Measurements from ENCODE around the gene CCDC70.

The CCDC70 gene

GRCh38 chr13:51881296-51881695 lies 19.5 kb downstream of the CCDC70 start:
- in situ Hi-C loops (cut with MboI; ENCODE audit: low pct_unique_long_range_greater_than_20kb, low sequenced_read_pairs, unreplicated experiment) = no loop called here
- TF ChIP-seq, protein P1, sequence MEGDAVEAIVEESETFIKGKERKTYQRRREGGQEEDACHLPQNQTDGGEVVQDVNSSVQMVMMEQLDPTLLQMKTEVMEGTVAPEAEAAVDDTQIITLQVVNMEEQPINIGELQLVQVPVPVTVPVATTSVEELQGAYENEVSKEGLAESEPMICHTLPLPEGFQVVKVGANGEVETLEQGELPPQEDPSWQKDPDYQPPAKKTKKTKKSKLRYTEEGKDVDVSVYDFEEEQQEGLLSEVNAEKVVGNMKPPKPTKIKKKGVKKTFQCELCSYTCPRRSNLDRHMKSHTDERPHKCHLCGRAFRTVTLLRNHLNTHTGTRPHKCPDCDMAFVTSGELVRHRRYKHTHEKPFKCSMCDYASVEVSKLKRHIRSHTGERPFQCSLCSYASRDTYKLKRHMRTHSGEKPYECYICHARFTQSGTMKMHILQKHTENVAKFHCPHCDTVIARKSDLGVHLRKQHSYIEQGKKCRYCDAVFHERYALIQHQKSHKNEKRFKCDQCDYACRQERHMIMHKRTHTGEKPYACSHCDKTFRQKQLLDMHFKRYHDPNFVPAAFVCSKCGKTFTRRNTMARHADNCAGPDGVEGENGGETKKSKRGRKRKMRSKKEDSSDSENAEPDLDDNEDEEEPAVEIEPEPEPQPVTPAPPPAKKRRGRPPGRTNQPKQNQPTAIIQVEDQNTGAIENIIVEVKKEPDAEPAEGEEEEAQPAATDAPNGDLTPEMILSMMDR (IDR thresholded peaks at IDR 0.05; ENCODE audit: extremely low read depth, insufficient read depth, missing control alignments) = no peak
- no peak for DNase-seq (ENCODE audit: low spot score)

- TF ChIP-seq, protein P1 (IDR thresholded peaks at IDR 0.05; ENCODE audit: extremely low read depth, insufficient read depth, missing control alignments) = no peak
- no peak for DNase-seq (ENCODE audit: low spot score)
- in situ Hi-C loops (cut with MboI; ENCODE audit: low pct_unique_long_range_greater_than_20kb, low sequenced_read_pairs, unreplicated experiment) = no loop called here
Measured at GRCh38 chr13:51882570-51883225, 20.9 kb downstream of the CCDC70 start.

GRCh38 chr13:51883226-51883600 lies 21.4 kb downstream of the CCDC70 start:
- no peak for DNase-seq (ENCODE audit: low spot score)
- in situ Hi-C loops (cut with MboI; ENCODE audit: low pct_unique_long_range_greater_than_20kb, low sequenced_read_pairs, unreplicated experiment) = no loop called here
- TF ChIP-seq, protein P1 (IDR thresholded peaks at IDR 0.05; ENCODE audit: extremely low read depth, insufficient read depth, missing control alignments) = no peak

GRCh38 chr13:51885651-51886050 lies 23.9 kb downstream of the CCDC70 start:
- in situ Hi-C loops (cut with MboI; ENCODE audit: low pct_unique_long_range_greater_than_20kb, low sequenced_read_pairs, unreplicated experiment) = no loop called here
- DNase-seq (ENCODE audit: low spot score) = no peak
- TF ChIP-seq, protein P1 (IDR thresholded peaks at IDR 0.05; ENCODE audit: extremely low read depth, insufficient read depth, missing control alignments) = no peak

- in situ Hi-C loops (cut with MboI; ENCODE audit: low pct_unique_long_range_greater_than_20kb, low sequenced_read_pairs, unreplicated experiment) = no loop called here
- no peak for DNase-seq (ENCODE audit: low spot score)
- TF ChIP-seq, protein P1 (IDR thresholded peaks at IDR 0.05; ENCODE audit: extremely low read depth, insufficient read depth, missing control alignments) = no peak
Measured at GRCh38 chr13:51887468-51887867, 25.7 kb downstream of the CCDC70 start.

- DNase-seq (ENCODE audit: low spot score) = no peak
- in situ Hi-C loops (cut with MboI; ENCODE audit: low pct_unique_long_range_greater_than_20kb, low sequenced_read_pairs, unreplicated experiment) = loop anchor here (10.0 kb wide), 1 partner anchor 232 kb away; the partner anchor contains the start of gene NEK5
- TF ChIP-seq, protein P1 (IDR thresholded peaks at IDR 0.05; ENCODE audit: extremely low read depth, insufficient read depth, missing control alignments) = no peak
Measured at GRCh38 chr13:51892657-51893056, 30.9 kb downstream of the CCDC70 start.

All from GM13977 (cell line).